ENCODE data around the gene RTL10. TPM values are rescaled to one million over a fixed set of nuclear protein-coding genes. Genes with fewer than 3 reads are reported as not detected.

The RTL10 gene
- total and polyA plus RNA-seq, 2 of the 4 experiments (the other 2 are of a cell fraction) = 8.6 to 12.1 TPM

DNA sequence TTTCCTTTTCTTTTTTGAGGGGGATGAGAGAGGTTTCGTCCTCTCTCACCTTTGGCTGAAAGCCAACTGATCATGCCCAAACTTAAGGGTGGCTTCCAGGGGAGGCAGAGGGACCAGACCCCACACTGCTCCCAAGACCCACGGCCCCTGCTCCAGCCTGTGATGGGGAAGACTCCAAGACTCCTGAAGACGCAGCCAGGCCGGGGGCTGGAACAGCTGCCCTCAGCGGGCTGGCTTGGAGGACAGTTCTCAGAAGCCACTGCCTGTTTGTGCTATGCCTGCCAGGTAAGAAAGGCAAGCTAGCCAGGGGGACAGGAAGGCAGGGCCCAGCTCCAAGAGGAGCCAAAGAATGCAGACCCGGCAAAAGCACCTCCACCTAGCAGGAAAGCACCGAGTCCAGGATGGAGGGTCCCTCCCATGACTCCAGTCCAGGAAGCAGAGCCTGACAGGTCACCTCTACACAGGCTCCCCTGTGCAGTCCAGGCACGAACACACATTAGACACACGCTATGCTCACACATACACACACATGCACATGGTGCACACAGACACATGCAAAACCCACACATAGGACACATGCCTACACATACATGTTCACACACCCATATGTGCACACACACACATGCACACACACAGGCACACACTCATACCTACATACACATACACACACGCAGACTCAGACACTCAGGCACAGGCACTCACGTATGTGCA, 31.3 kb downstream of the RTL10 start:
- in situ Hi-C loops (cut with MboI; ENCODE audit: low sequenced_read_pairs) = no loop called here
- no peak overlapping the region for H3K14ac ChIP-seq (replicated peaks; ENCODE audit: low read depth, low read length)
- H3K9me3 ChIP-seq (ENCODE audit: control insufficient read depth, insufficient read depth, low read length) = no peaks in the 10 kb centered on the region
- intact Hi-C loops (cut with micrococcal nuclease) = no loop called here
- ChIA-PET CTCF (no interaction called here), POLR2A (ENCODE audit: unreplicated experiment) (no interaction called here)
- WGBS, 2 experiments (ENCODE audit: extremely low coverage in 2 of 2, insufficient read length in 1 of 2) = 85% methylated on average over 7 of the region's 11 CpGs; no CpG with 5 or more reads in 1 of the 2 experiments
- no peak overlapping the region for H3K4ac ChIP-seq (ENCODE audit: low read depth, low read length)
- no peak overlapping the region for H3K18ac ChIP-seq (ENCODE audit: low read depth, low read length)
- no peak overlapping the region for H3K4me2 ChIP-seq (ENCODE audit: low read depth, low read length)
- no peak overlapping the region for H3K4me3 ChIP-seq (ENCODE audit: insufficient read depth, low read depth, low read length)
- H2AK5ac ChIP-seq (ENCODE audit: low read depth, low read length) = no peak overlapping the region
- H3K9ac ChIP-seq (ENCODE audit: low read depth, low read length) = no peak overlapping the region
- H3K27me3 ChIP-seq (ENCODE audit: control insufficient read depth, insufficient read depth, low read length) = no peaks in the 10 kb centered on the region
- H4K20me1 ChIP-seq (ENCODE audit: insufficient read depth, low read length) = no peaks in the 10 kb centered on the region; the same call in 1 of the 2 replicates
- H4K91ac ChIP-seq (ENCODE audit: insufficient read depth, low read depth, low read length) = no peak overlapping the region
- H2BK5ac ChIP-seq (ENCODE audit: low read depth, low read length, poor library complexity, severe bottlenecking) = no peak overlapping the region
- H2BK120ac ChIP-seq (ENCODE audit: low read depth, low read length) = no peak overlapping the region
- H3K4me1 ChIP-seq (ENCODE audit: control insufficient read depth, insufficient read depth, low read length) = no peaks in the 10 kb centered on the region
- H3K79me1 ChIP-seq (ENCODE audit: low read depth in 1 of 2, low read length in 2 of 2) = peaks cover 10 to 11% of the 10 kb centered on the region in 2 experiments; a peak in 3 of 4 replicates
- BruUV-seq (replicated peaks) = no TSS peak
- no peak overlapping the region for H4K5ac ChIP-seq (ENCODE audit: low read depth, low read length)
- 0 out of 2 replicates have a peak, but pooled peaks cover 3% of the 10 kb centered on the region for H3K9me1 ChIP-seq (ENCODE audit: insufficient read depth, low read length)
- no peaks in the 10 kb centered on the region for H3K36me3 ChIP-seq (ENCODE audit: control insufficient read depth, insufficient read depth, low read length)
- no peak for ATAC-seq (ENCODE audit: low read depth)
- H3K27ac ChIP-seq (ENCODE audit: insufficient read depth, low read length) = no peak overlapping the region
- H4K8ac ChIP-seq (ENCODE audit: low read depth in 2 of 2, low read length in 2 of 2) = no peak overlapping the region
- no peak overlapping the region for H2BK15ac ChIP-seq (ENCODE audit: low read depth, low read length)
- H2AFZ ChIP-seq (replicated peaks; ENCODE audit: low read length, poor library complexity) = no peak overlapping the region
- H3K23ac ChIP-seq (ENCODE audit: low read depth, low read length) = no peak overlapping the region
- no peak for DNase-seq
- dilution Hi-C loops (cut with HindIII; ENCODE audit: low sequenced_read_pairs, unreplicated experiment) = no loop called here
- H2AK9ac ChIP-seq (replicated peaks; ENCODE audit: low read depth, low read length, poor library complexity) = no peak overlapping the region
- no peak for TF ChIP-seq POLR2A (IDR thresholded peaks at IDR 0.05; ENCODE audit: low read depth, low read length)
- TF ChIP-seq ELK1 (IDR thresholded peaks at IDR 0.05; ENCODE audit: borderline replicate concordance, low read depth, low read length) = no peak
- no peak for TF ChIP-seq RAD21 (IDR thresholded peaks at IDR 0.05; ENCODE audit: low read length)
- no peak for TF ChIP-seq MAZ (IDR thresholded peaks at IDR 0.05; ENCODE audit: borderline replicate concordance, low read depth, low read length)
- no peak for TF ChIP-seq FOS (IDR thresholded peaks at IDR 0.05; ENCODE audit: low read depth, low read length)
- no peak for TF ChIP-seq CHD1 (IDR thresholded peaks at IDR 0.05; ENCODE audit: low read depth, low read length)
- no peak for TF ChIP-seq SMC3 (IDR thresholded peaks at IDR 0.05; ENCODE audit: low read depth, low read length)
- no peak for TF ChIP-seq CEBPB (IDR thresholded peaks at IDR 0.05; ENCODE audit: low read depth, low read length)
- TF ChIP-seq MXI1 (IDR thresholded peaks at IDR 0.05; ENCODE audit: borderline replicate concordance, low read depth, low read length) = no peak
- no peak for TF ChIP-seq RCOR1 (IDR thresholded peaks at IDR 0.05; ENCODE audit: insufficient replicate concordance, low read length)
- no peak for TF ChIP-seq NFE2L2 (IDR thresholded peaks at IDR 0.05; ENCODE audit: low read depth, low read length)
- TF ChIP-seq, protein P1, sequence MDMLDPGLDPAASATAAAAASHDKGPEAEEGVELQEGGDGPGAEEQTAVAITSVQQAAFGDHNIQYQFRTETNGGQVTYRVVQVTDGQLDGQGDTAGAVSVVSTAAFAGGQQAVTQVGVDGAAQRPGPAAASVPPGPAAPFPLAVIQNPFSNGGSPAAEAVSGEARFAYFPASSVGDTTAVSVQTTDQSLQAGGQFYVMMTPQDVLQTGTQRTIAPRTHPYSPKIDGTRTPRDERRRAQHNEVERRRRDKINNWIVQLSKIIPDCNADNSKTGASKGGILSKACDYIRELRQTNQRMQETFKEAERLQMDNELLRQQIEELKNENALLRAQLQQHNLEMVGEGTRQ (IDR thresholded peaks at IDR 0.05; ENCODE audit: low read depth, low read length) = no peak
- TF ChIP-seq MAFK (IDR thresholded peaks at IDR 0.05; ENCODE audit: low read depth, low read length) = no peak
- TF ChIP-seq BHLHE40 (IDR thresholded peaks at IDR 0.05; ENCODE audit: low read depth, low read length) = no peak
- TF ChIP-seq, protein P2, sequence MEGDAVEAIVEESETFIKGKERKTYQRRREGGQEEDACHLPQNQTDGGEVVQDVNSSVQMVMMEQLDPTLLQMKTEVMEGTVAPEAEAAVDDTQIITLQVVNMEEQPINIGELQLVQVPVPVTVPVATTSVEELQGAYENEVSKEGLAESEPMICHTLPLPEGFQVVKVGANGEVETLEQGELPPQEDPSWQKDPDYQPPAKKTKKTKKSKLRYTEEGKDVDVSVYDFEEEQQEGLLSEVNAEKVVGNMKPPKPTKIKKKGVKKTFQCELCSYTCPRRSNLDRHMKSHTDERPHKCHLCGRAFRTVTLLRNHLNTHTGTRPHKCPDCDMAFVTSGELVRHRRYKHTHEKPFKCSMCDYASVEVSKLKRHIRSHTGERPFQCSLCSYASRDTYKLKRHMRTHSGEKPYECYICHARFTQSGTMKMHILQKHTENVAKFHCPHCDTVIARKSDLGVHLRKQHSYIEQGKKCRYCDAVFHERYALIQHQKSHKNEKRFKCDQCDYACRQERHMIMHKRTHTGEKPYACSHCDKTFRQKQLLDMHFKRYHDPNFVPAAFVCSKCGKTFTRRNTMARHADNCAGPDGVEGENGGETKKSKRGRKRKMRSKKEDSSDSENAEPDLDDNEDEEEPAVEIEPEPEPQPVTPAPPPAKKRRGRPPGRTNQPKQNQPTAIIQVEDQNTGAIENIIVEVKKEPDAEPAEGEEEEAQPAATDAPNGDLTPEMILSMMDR (conservative IDR thresholded peaks at IDR 0.05; ENCODE audit: low read depth, low read length) = no peak
- no peak for TF ChIP-seq RFX5 (IDR thresholded peaks at IDR 0.05; ENCODE audit: low read depth, low read length)
- no peak overlapping the region for H3K56ac ChIP-seq (ENCODE audit: extremely low read depth, insufficient read depth, low read length)
- no peak overlapping the region for H2BK20ac ChIP-seq (ENCODE audit: low read depth, low read length)
